Activated naive CD8-positive, alpha-beta T cell (primary cell): Measurements from ENCODE around the gene HMGB2.

Experiments
- H3K27ac Mint-ChIP-seq: one replicate; pipeline ENCODE4 v1.8.0; 2021; ENCODE audit warnings: mixed read lengths
- H3K27me3 Mint-ChIP-seq: one replicate; pipeline ENCODE4 v1.8.0; 2021; ENCODE audit warnings: mixed read lengths
- H3K36me3 Mint-ChIP-seq: one replicate; pipeline ENCODE4 v1.8.0; 2021; ENCODE audit warnings: mixed read lengths
- H3K4me1 Mint-ChIP-seq: one replicate; pipeline ENCODE4 v1.8.0; 2021; ENCODE audit warnings: low read depth, mixed read lengths
- H3K4me3 Mint-ChIP-seq: one replicate; pipeline ENCODE4 v1.8.0; 2021; ENCODE audit warnings: mild to moderate bottlenecking, mixed read lengths
- H3K9me3 Mint-ChIP-seq: one replicate; pipeline ENCODE4 v1.8.0; 2021; ENCODE audit warnings: low read depth, mixed read lengths

Gene HMGB2

GRCh38 chr4:173334085-173334890, at the start of gene HMGB2:
Gene HMGB2, minus strand, starts transcription at chr4:173334358. Its CDS starts 709 bp downstream, at chr4:173333649.
- Mint-ChIP-seq H3K9me3 (no peaks in the 10 kb centered on the region), H3K36me3 (peaks cover 4% of the 10 kb centered on the region), H3K27ac (peak within 1 kb of the TSS; percentile 98), H3K27me3 (peaks cover 8% of the 10 kb centered on the region), H3K4me3 (peak within 1 kb of the TSS; percentile 94), H3K4me1 (peaks cover 19% of the 10 kb centered on the region)

DNA sequence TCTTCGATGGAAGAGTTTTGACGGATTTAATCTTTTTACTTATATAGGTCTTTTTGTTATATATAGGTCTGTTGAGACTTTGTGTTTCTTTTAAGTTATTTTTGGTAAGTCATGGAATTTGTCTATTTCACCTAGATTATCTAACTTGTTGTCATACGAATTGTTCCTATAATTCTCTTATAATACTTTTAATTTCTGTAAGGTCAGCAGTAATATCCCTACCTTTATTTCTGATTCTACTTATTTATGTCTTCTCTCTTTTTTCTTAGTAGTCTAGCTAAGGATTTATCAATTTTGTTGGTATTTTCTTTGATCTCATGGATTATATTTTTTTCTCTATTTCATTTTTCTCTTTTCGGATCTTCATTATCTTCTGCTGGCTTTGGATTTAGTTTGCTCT, 48.2 kb upstream of the HMGB2 start:
- Mint-ChIP-seq H3K36me3 (peaks cover 2% of the 10 kb centered on the region), H3K27ac (no peak overlapping the region), H3K4me3 (no peak overlapping the region), H3K9me3 (no peaks in the 10 kb centered on the region), H3K4me1 (no peaks in the 10 kb centered on the region), H3K27me3 (peaks cover 16% of the 10 kb centered on the region)

GRCh38 chr4:173381610-173382009, 47.5 kb upstream of the HMGB2 start:
- Mint-ChIP-seq H3K27ac (no peak overlapping the region), H3K4me1 (no peaks in the 10 kb centered on the region), H3K4me3 (no peak overlapping the region), H3K27me3 (peaks cover 16% of the 10 kb centered on the region), H3K36me3 (peaks cover 2% of the 10 kb centered on the region), H3K9me3 (no peaks in the 10 kb centered on the region)

DNA sequence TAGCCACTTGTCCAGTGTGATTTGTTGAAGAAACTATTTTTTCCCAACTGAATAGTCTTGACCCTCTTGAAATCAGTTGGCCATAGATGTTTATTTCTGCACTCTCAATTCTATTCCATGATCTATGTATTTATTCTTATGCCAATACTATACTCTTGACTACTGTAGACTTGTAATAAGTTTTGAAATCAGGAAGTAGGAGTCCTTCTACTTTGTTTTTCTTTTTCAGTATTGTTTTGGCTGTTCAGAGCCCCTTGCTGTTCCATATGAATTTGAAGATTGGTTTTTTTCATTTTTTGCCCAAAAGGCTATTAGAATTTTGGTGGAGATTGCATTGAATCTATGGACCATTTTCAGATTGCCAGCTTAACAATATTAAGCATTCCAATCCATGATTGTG, 46.8 kb upstream of the HMGB2 start:
- Mint-ChIP-seq H3K27ac (no peak overlapping the region), H3K9me3 (no peaks in the 10 kb centered on the region), H3K4me3 (no peak overlapping the region), H3K4me1 (no peaks in the 10 kb centered on the region), H3K36me3 (peaks cover 2% of the 10 kb centered on the region), H3K27me3 (peaks cover 17% of the 10 kb centered on the region)

DNA sequence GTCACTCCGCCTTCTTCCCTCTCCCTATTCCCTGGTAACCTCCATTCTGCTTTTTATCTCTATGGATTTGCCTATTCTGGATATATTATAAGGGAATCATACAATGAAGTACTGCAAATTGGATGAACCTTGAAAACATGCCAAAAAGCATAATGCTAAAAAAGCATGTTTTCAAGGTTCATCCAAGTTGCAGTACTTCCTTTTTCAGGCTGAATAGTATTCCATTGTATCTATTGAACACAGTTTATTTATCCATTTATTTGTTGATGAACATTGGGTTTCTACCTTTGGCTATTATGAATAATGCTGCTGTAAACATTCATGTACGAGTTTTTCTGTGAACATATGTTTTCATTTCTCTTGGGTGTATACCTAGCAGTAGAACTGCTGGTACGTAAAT, 45.8 kb upstream of the HMGB2 start:
- no peaks in the 10 kb centered on the region for H3K9me3 Mint-ChIP-seq
- H3K4me3 Mint-ChIP-seq = no peak overlapping the region
- H3K4me1 Mint-ChIP-seq = no peaks in the 10 kb centered on the region
- H3K36me3 Mint-ChIP-seq = peaks cover 2% of the 10 kb centered on the region
- H3K27me3 Mint-ChIP-seq = peaks cover 18% of the 10 kb centered on the region
- H3K27ac Mint-ChIP-seq = no peak overlapping the region

DNA sequence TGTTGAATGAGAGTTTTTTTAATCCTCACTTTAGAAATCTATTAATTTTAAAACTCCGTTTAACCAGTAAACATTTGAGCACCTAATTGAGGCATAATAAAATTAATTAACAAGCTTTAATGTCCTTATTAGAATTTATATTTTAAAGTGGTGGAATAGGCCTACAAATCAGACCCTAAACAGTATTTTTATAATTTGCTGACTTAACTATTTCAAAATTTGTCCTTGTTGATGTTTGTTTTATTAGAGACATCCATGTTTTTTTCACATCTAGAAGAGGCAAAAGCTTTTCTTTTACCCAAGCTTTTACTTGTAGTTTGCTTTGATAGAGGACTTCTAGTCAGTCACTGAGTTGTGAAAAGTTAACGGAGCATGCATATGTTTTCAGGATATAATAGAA, 40.4 kb upstream of the HMGB2 start:
- Mint-ChIP-seq H3K27me3 (peaks cover 10% of the 10 kb centered on the region), H3K4me1 (peaks cover 18% of the 10 kb centered on the region), H3K9me3 (no peaks in the 10 kb centered on the region), H3K4me3 (no peak overlapping the region), H3K27ac (no peak overlapping the region), H3K36me3 (peaks cover 3% of the 10 kb centered on the region)

- Mint-ChIP-seq H3K4me1 (peaks cover 29% of the 10 kb centered on the region), H3K9me3 (no peaks in the 10 kb centered on the region)
Measured at GRCh38 chr4:173371292-173372192, 37.4 kb upstream of the HMGB2 start.

GRCh38 chr4:173370477-173371291, 36.5 kb upstream of the HMGB2 start, which contains the start of gene SAP30:
Gene SAP30, plus strand, starts transcription at chr4:173370954. Its CDS starts 229 bp downstream, at chr4:173371183.
- Mint-ChIP-seq H3K36me3 (peaks cover 3% of the 10 kb centered on the region), H3K4me3 (peak within 1 kb of the TSS; percentile 98), H3K27ac (peak within 1 kb of the TSS; percentile 98), H3K9me3 (no peaks in the 10 kb centered on the region), H3K4me1 (peaks cover 29% of the 10 kb centered on the region), H3K27me3 (peaks cover 8% of the 10 kb centered on the region)

More at GRCh38 chr4:173371292-173372192, 37.4 kb upstream of the HMGB2 start:
- peaks cover 10% of the 10 kb centered on the region for H3K27me3 Mint-ChIP-seq
- peak overlapping the region; percentile 66 for H3K27ac Mint-ChIP-seq
- peaks cover 3% of the 10 kb centered on the region for H3K36me3 Mint-ChIP-seq
- peak overlapping the region; percentile 93 for H3K4me3 Mint-ChIP-seq

DNA sequence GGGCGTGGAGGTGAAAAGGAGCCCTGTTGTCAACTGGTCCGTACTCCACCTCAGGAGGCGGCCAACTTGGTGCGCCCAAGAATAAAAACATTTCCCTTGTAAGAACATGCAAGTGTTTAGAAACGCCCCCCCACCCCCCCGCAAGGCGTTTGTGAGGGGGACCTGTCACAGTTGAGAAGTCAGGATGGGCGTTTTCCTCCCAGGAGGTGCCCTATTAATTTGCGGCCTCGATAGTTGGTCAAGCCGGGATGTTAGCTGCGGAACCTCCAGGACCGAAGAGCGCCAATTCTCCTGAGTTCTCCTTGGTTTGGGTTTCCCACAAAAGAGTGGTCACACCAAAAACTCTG, 35.9 kb upstream of the HMGB2 start:
- peak overlapping the region; percentile 98 for H3K27ac Mint-ChIP-seq
- no peaks in the 10 kb centered on the region for H3K9me3 Mint-ChIP-seq
- H3K4me1 Mint-ChIP-seq = peaks cover 32% of the 10 kb centered on the region
- H3K27me3 Mint-ChIP-seq = peaks cover 8% of the 10 kb centered on the region
- H3K4me3 Mint-ChIP-seq = peak overlapping the region; percentile 98
- H3K36me3 Mint-ChIP-seq = peaks cover 3% of the 10 kb centered on the region

GRCh38 chr4:173367946-173368345, 33.8 kb upstream of the HMGB2 start:
- H3K4me3 Mint-ChIP-seq = no peak overlapping the region
- peaks cover 28% of the 10 kb centered on the region for H3K4me1 Mint-ChIP-seq
- H3K9me3 Mint-ChIP-seq = no peaks in the 10 kb centered on the region
- H3K27me3 Mint-ChIP-seq = peaks cover 2% of the 10 kb centered on the region
- H3K27ac Mint-ChIP-seq = no peak overlapping the region
- no peaks in the 10 kb centered on the region for H3K36me3 Mint-ChIP-seq

DNA sequence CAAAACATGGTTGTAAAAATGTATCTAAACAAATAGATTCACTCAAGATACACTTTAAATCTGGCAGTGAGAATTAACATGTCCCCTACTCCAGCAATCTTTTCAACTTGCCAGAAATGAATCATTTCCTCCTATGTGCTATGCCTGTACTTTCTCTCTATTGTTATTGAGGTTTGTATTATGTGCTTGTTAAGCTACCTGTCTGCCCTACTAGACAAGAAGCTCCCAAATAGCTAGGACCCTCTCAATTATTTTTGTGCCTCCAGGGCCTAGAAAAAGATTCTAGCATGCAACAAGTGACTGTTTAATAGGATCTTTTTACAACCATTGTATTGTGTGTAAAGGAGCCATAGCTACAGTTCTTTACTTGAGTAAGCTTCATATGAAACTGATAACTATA, 33.1 kb upstream of the HMGB2 start:
- H3K4me1 Mint-ChIP-seq = peaks cover 26% of the 10 kb centered on the region
- H3K9me3 Mint-ChIP-seq = no peaks in the 10 kb centered on the region
- H3K27ac Mint-ChIP-seq = no peak overlapping the region
- no peak overlapping the region for H3K4me3 Mint-ChIP-seq
- no peaks in the 10 kb centered on the region for H3K36me3 Mint-ChIP-seq
- H3K27me3 Mint-ChIP-seq = no peaks in the 10 kb centered on the region

DNA sequence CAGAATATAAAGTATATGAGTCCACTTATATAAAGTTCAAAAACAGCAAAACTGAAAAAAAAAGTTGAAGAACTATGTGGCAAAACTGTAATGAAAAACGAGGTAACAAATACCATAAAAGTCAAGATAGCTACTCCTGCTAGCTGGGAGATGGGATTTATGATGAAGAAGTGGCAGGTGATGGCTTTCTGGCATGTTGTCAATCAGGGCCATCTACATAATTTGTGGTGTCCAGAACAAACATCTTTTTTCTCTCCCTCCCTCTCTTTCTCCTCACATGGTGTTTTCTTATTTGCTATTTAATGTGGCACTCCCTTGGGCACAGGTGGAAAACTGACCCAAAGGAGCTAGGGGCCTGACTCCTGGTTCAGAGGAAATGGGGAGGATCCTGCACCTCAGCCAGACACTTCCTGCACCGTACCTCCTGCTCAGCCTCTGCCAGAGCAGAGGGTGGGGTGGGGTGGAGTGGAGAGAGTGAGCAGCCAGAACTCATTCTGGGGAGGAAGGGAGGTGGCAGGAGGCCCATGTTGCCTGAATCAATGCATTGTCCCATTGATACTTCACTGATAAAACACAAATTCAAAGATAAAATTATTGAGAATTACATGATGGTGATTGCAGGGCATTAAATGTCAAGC, 31.3 kb upstream of the HMGB2 start:
- Mint-ChIP-seq H3K27me3 (no peaks in the 10 kb centered on the region), H3K4me1 (peaks cover 17% of the 10 kb centered on the region), H3K27ac (no peak overlapping the region), H3K4me3 (no peak overlapping the region), H3K36me3 (no peaks in the 10 kb centered on the region), H3K9me3 (no peaks in the 10 kb centered on the region)

- H3K36me3 Mint-ChIP-seq = no peaks in the 10 kb centered on the region
- H3K4me3 Mint-ChIP-seq = no peak overlapping the region
- no peak overlapping the region for H3K27ac Mint-ChIP-seq
- H3K4me1 Mint-ChIP-seq = peaks cover 7% of the 10 kb centered on the region
- no peaks in the 10 kb centered on the region for H3K9me3 Mint-ChIP-seq
- peaks cover 2% of the 10 kb centered on the region for H3K27me3 Mint-ChIP-seq
Measured at GRCh38 chr4:173362666-173363065, 28.5 kb upstream of the HMGB2 start.

DNA sequence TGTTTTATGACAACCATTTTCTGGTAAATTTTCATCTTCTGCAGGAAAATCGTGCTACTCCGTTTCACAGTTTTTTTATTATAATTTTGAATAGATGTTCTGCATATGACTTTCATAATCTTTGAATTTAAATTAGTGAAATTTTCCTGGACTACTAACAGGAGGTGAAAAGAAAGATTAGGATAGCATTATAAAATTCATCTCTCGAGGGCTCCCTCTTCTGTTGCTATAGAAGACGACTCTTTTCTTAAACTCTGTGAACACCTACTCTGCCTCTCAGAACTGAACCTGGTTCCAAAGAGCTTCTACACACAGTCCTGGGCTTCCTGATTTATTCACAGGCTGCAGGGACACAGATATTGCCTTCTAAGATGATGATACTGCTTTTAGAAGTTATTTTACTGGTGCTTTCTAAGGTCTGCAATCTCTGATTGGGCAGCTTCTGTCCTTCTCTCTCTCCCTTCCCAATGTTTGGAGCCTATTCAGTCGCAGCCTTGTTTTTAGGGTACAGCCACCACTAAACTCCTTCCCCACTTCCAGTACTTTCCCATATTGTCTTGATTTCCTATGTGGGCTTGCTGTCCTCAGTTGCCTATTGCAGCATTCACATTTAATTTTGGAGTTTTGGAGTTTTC, 26.5 kb upstream of the HMGB2 start:
- no peaks in the 10 kb centered on the region for H3K9me3 Mint-ChIP-seq
- H3K4me3 Mint-ChIP-seq = no peak overlapping the region
- H3K36me3 Mint-ChIP-seq = no peaks in the 10 kb centered on the region
- H3K4me1 Mint-ChIP-seq = peaks cover 3% of the 10 kb centered on the region
- no peak overlapping the region for H3K27ac Mint-ChIP-seq
- peaks cover 2% of the 10 kb centered on the region for H3K27me3 Mint-ChIP-seq
